Neuronal stem cell (in vitro differentiated cells): ENCODE measurements around the gene PDCD2L.
A peak's percentile ranks its signal among the peaks of the same experiment; 100 is the strongest.

Experiments
- DNase-seq: peaks from one replicate; pipeline ENCODE4 v3.0.0-alpha.2; 2013; ENCODE audit warnings: low spot score
- H2AFZ ChIP-seq: one replicate; pipeline ENCODE4 v1.6.1; 2013; ENCODE audit warnings: mild to moderate bottlenecking, low read length, inconsistent platforms
- H2AK5ac ChIP-seq: 2 replicates; pipeline ENCODE4 v1.6.1; 2013; ENCODE audit warnings: low read depth, mild to moderate bottlenecking, inconsistent platforms, low read length, moderate library complexity, mixed read lengths
- H2BK120ac ChIP-seq: 2 replicates; pipeline ENCODE4 v1.6.1; 2013; ENCODE audit warnings: low read depth, mild to moderate bottlenecking, inconsistent platforms, low read length, moderate library complexity, mixed read lengths
- H2BK12ac ChIP-seq: one replicate; pipeline ENCODE4 v1.6.1; 2013; ENCODE audit warnings: low read length, inconsistent platforms
- H2BK15ac ChIP-seq: 2 replicates; pipeline ENCODE4 v1.6.1; 2013; ENCODE audit warnings: mild to moderate bottlenecking, low read length, inconsistent platforms, mixed read lengths
- H2BK5ac ChIP-seq: one replicate; pipeline ENCODE4 v1.6.1; 2013; ENCODE audit warnings: inconsistent platforms, mild to moderate bottlenecking, low read length, moderate library complexity
- H3K14ac ChIP-seq: one replicate; pipeline ENCODE4 v1.6.1; 2013; ENCODE audit warnings: low read length, inconsistent platforms
- H3K18ac ChIP-seq: 2 replicates; pipeline ENCODE4 v1.6.1; 2013; ENCODE audit warnings: low read length, inconsistent platforms
- H3K23ac ChIP-seq: 2 replicates; pipeline ENCODE4 v1.6.1; 2013; ENCODE audit warnings: low read depth, mild to moderate bottlenecking, mixed read lengths, low read length, inconsistent platforms; ENCODE audit not compliant: poor library complexity
- H3K27ac ChIP-seq: replicated peaks from 3 replicates; pipeline ENCODE4 v1.5.1; 2013; ENCODE audit warnings: low read length, inconsistent platforms
- H3K27me3 ChIP-seq, 3 experiments: 2 replicates each; pipeline ENCODE4 v1.6.1; 2013; ENCODE audit warnings: low read length in 3 of 3, mild to moderate bottlenecking in 2 of 3, inconsistent platforms in 1 of 3, low read depth in 1 of 3, mixed read lengths in 1 of 3, moderate library complexity in 1 of 3; ENCODE audit not compliant: control insufficient read depth in 3 of 3, insufficient read depth in 3 of 3
- H3K36me3 ChIP-seq, 2 donors: replicated peaks in 1 of 2; 2 replicates each; pipeline ENCODE4 v1.6.1; 2013; ENCODE audit warnings: low read length in 2 of 2; ENCODE audit not compliant: control insufficient read depth in 2 of 2, insufficient read depth in 2 of 2
- H3K4ac ChIP-seq: 2 replicates; pipeline ENCODE4 v1.6.1; 2013; ENCODE audit warnings: inconsistent platforms, mild to moderate bottlenecking, low read length, moderate library complexity
- H3K4me1 ChIP-seq, 2 donors: 1 replicate in 1 of 2; 2 replicates in 1 of 2; pipeline ENCODE4 v1.6.1; 2013; ENCODE audit warnings: low read length in 2 of 2, low read depth in 1 of 2; ENCODE audit not compliant: control insufficient read depth in 2 of 2, insufficient read depth in 1 of 2
- H3K4me2 ChIP-seq: one replicate; pipeline ENCODE4 v1.6.1; 2013; ENCODE audit warnings: mild to moderate bottlenecking, low read length, inconsistent platforms; ENCODE audit not compliant: insufficient read depth, poor library complexity, severe bottlenecking
- H3K4me3 ChIP-seq, 2 donors: 2 replicates each; pipeline ENCODE4 v1.5.1; 2013; ENCODE audit warnings: low read length in 2 of 2, mild to moderate bottlenecking in 2 of 2, inconsistent platforms in 1 of 2, moderate library complexity in 1 of 2
- H3K79me1 ChIP-seq: one replicate; pipeline ENCODE4 v1.6.1; 2013; ENCODE audit warnings: low read depth, mild to moderate bottlenecking, inconsistent platforms, low read length, moderate library complexity
- H3K9ac ChIP-seq: one replicate; pipeline ENCODE4 v1.6.1; 2013; ENCODE audit warnings: mild to moderate bottlenecking, low read depth, low read length, inconsistent platforms; ENCODE audit not compliant: poor library complexity
- H3K9me3 ChIP-seq, 2 donors: replicated peaks in 1 of 2; 2 replicates each; pipeline versions ENCODE3 to v1.6.1; 2013; ENCODE audit warnings: low read length in 2 of 2, mild to moderate bottlenecking in 2 of 2, inconsistent platforms in 1 of 2, low read depth in 1 of 2, mixed read lengths in 1 of 2, moderate library complexity in 1 of 2; ENCODE audit not compliant: control insufficient read depth in 2 of 2, insufficient read depth in 1 of 2
- H4K8ac ChIP-seq: one replicate; pipeline ENCODE4 v1.6.1; 2013; ENCODE audit warnings: low read depth, mild to moderate bottlenecking, inconsistent platforms, low read length, moderate library complexity
- H4K91ac ChIP-seq: one replicate; pipeline ENCODE4 v1.6.1; 2013; ENCODE audit warnings: low read length, low read depth, mild to moderate bottlenecking, inconsistent platforms; ENCODE audit not compliant: poor library complexity
- WGBS, 2 donors: extraction: QIAGEN DNeasy Blood & Tissue Kit; methylation state at CpG; one replicate each; pipeline ENCODE4 v1.1.7; 2013; ENCODE audit warnings: missing lambda C conversion rate in 2 of 2, mixed read lengths in 1 of 2; ENCODE audit not compliant: insufficient read length in 2 of 2, insufficient replicate concordance in 1 of 2; ENCODE audit errors: extremely low coverage in 2 of 2; 5-methylcytosine and 5-hydroxymethylcytosine counted together

The PDCD2L gene

DNA sequence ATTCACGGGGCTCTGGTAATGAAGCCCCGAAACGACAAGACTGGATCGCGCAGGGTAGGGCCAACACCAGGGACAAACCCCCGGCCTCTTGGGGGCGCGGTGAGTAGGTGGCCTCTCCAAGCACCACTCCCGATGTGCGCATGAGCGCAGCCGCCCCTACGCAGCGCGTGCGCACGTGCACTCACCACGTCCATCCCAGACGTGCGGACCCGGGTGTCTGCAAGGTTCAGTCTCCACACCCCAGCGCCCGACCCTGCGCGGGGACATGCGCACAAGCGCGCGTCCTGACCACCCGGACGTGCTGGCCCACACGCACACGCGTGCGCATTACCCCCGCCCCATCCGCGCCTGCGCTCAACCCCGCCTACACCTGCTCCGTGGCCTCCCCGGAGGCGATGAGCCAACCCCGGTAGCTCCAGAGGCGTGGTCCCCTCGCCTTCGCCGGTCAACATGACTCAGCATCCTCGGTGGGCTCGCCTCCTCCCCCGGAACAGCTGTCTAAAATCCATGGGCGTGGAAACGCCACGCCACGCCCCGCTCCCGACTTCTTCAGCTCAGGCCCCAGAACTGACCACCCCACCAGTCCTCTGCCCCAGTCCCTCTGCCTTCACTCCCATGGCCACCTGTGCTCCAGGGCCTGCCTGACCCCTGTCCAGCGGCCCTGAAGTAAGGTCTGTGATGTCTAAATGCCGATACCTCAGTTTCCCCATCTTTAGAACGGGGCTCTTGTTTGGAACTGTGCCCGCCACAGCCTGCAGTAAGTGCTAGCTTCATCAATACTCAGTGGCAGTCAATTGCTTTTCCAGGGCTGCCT is 44.9 kb upstream of the PDCD2L start:
- peak overlapping the region; percentile 9 for H2AK5ac ChIP-seq
- WGBS, 2 donors, result no CpG with 5 or more reads among the region's 61 CpGs
- peak overlapping the region; percentile 85 for H3K9ac ChIP-seq

GRCh38 chr19:34359954-34360315 is 44.3 kb upstream of the PDCD2L start:
- Histone ChIP-seq H3K4me1 (peaks cover 0 to 12% of the 10 kb centered on the region in 2 donors), H4K8ac (no peak overlapping the region), H4K91ac (no peak overlapping the region), H3K27me3 (no peaks in the 10 kb centered on the region), H3K4me3 (no peak overlapping the region), H3K9me3 (no peaks in the 10 kb centered on the region), H3K79me1 (no peaks in the 10 kb centered on the region), H3K4ac (peak overlapping the region; percentile 46), H2BK120ac (no peak overlapping the region), H2BK5ac (peak overlapping the region; percentile 63), H2BK12ac (no peak overlapping the region), H2AK5ac (peak overlapping the region; percentile 9), H3K36me3 (peaks cover 3 to 10% of the 10 kb centered on the region in 2 donors), H3K23ac (no peak overlapping the region), H3K4me2 (peak overlapping the region; percentile 63), H2BK15ac (peak overlapping the region; percentile 0), H3K14ac (no peak overlapping the region), H3K18ac (peak overlapping the region; percentile 84), H3K27ac (peak overlapping the region; percentile 85), H2AFZ (no peak overlapping the region), H3K9ac (no peak overlapping the region)
- DNase-seq, result no peak
- WGBS, 2 donors, result no CpG with 5 or more reads among the region's 7 CpGs

More for the DNA sequence above, 44.9 kb upstream of the PDCD2L start:
- H3K18ac ChIP-seq, result peak overlapping the region; percentile 84
- H2AFZ ChIP-seq, result peak overlapping the region; percentile 23
- H3K4me3 ChIP-seq, result peak overlapping the region; percentile 2 to 74
- H4K91ac ChIP-seq, result no peak overlapping the region
- H3K27me3 ChIP-seq, result no peaks in the 10 kb centered on the region
- no peak overlapping the region for H3K14ac ChIP-seq
- DNase-seq, result peak; percentile 88
- peak overlapping the region; percentile 21 for H3K23ac ChIP-seq
- H2BK12ac ChIP-seq, result no peak overlapping the region
- H2BK5ac ChIP-seq, result peak overlapping the region; percentile 63
- H3K4me1 ChIP-seq, result peaks cover 0 to 10% of the 10 kb centered on the region in 2 donors
- H4K8ac ChIP-seq, result no peak overlapping the region
- peak overlapping the region; percentile 0 for H2BK15ac ChIP-seq
- H3K9me3 ChIP-seq, result no peaks in the 10 kb centered on the region
- no peak overlapping the region for H2BK120ac ChIP-seq
- H3K4ac ChIP-seq, result no peak overlapping the region
- peaks cover 7 to 15% of the 10 kb centered on the region in 2 donors for H3K36me3 ChIP-seq
- peak overlapping the region; percentile 63 for H3K4me2 ChIP-seq
- H3K27ac ChIP-seq, result peak overlapping the region; percentile 85
- no peaks in the 10 kb centered on the region for H3K79me1 ChIP-seq

DNA sequence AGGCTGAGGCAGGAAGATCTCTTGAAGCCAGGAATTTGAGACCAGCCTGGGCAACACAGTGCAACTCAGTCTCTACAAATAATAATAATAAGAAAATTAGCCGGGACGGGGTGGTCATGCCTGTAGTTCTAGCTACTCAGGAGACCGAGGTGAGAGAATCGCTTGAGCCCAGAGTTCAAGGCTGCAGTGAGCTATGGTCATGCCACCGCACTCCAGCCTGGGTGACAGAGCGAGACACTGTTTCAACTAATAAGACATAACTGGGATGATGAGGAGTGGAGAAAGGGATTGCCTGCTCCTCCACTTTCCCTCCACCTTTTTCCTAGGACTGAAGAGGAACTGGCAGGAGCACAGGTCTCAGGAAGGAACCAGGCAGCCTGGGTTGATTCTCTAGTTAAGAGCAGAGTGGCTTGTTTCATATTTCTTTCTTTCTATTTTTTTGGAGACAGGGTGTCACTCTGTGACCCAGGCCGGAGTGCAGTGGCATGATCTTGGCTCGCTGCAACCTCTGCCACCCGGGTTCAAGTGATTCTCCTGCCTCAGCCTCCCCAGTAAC is 43.8 kb upstream of the PDCD2L start:
- DNase-seq, result no peak
- H3K9ac ChIP-seq, result no peak overlapping the region
- H3K23ac ChIP-seq, result no peak overlapping the region
- no peak overlapping the region for H2BK5ac ChIP-seq
- no peaks in the 10 kb centered on the region for H3K9me3 ChIP-seq
- H2BK120ac ChIP-seq, result no peak overlapping the region
- peaks cover 0 to 12% of the 10 kb centered on the region in 2 donors for H3K4me1 ChIP-seq
- peaks cover 0 to 5% of the 10 kb centered on the region in 2 donors for H3K36me3 ChIP-seq
- no peak overlapping the region for H2BK12ac ChIP-seq
- H2BK15ac ChIP-seq, result no peak overlapping the region
- H3K27ac ChIP-seq, result no peak overlapping the region
- no peak overlapping the region for H3K4ac ChIP-seq
- H2AFZ ChIP-seq, result no peak overlapping the region
- no peak overlapping the region for H3K14ac ChIP-seq
- H4K8ac ChIP-seq, result no peak overlapping the region
- H3K79me1 ChIP-seq, result no peaks in the 10 kb centered on the region
- H3K4me2 ChIP-seq, result no peak overlapping the region
- H2AK5ac ChIP-seq, result peak overlapping the region; percentile 9
- no peaks in the 10 kb centered on the region for H3K27me3 ChIP-seq
- no peak overlapping the region for H3K4me3 ChIP-seq
- no CpG with 5 or more reads among the region's 9 CpGs for WGBS, 2 donors
- no peak overlapping the region for H3K18ac ChIP-seq
- H4K91ac ChIP-seq, result no peak overlapping the region

DNA sequence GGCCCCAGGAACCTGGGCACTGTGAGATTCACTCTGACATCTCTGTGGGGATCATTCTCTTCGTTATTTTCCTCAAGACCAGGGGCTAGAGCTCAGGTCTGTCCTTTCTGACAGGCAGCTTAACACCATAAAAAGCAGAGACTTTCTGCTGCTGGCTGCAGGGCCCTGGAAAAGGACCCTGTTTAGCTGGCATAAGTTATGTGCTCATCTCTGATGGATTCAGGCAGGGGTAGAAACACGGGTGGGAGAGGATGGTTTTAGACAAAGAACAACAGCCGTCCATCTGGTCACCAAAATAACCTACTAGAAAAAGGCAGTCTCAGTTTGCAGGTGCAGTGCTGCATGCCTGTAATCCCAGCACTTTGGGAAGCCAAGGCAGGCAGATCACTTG is 41.5 kb upstream of the PDCD2L start:
- no peak for DNase-seq
- Histone ChIP-seq H2BK12ac (no peak overlapping the region), H3K9me3 (no peaks in the 10 kb centered on the region), H2BK120ac (no peak overlapping the region), H3K4me2 (no peak overlapping the region), H3K27ac (no peak overlapping the region), H3K4me1 (peaks cover 4 to 19% of the 10 kb centered on the region in 2 donors), H3K9ac (no peak overlapping the region), H3K14ac (no peak overlapping the region), H2AFZ (peak overlapping the region; percentile 33), H3K79me1 (peaks cover 5% of the 10 kb centered on the region), H4K8ac (no peak overlapping the region), H2BK5ac (no peak overlapping the region), H3K18ac (no peak overlapping the region), H2BK15ac (no peak overlapping the region), H3K23ac (no peak overlapping the region), H3K4me3 (no peak overlapping the region), H2AK5ac (no peak overlapping the region), H4K91ac (no peak overlapping the region), H3K27me3 (peaks cover 0 to 3% (median 0%) of the 10 kb centered on the region in 3 experiments), H3K36me3 (peaks cover 10 to 17% of the 10 kb centered on the region in 2 donors), H3K4ac (no peak overlapping the region)
- no CpG with 5 or more reads among the region's 3 CpGs for WGBS, 2 donors
